HepG2 (cell line): ENCODE data around the gene CDC42SE1. TPM values are rescaled to one million over a fixed set of nuclear protein-coding genes. Genes with fewer than 3 reads are reported as not detected.

Source experiments
- ATAC-seq: fragments of 200-7000 bp; cut with Tn5 transposase; 3 replicates; pipeline ENCODE4 v1.9.1; 2020; ENCODE audit warnings: mild to moderate bottlenecking, moderate library complexity
- BruUV-seq: library from RNA; stranded (reverse); fragments of 400-500 nt; replicated peaks from 2 replicates; lab custom pipeline; 2021; lab: Mats Ljungman, UMichigan
- CTCF ChIA-PET: fragments of 300-600 bp; formaldehyde crosslinking; extraction: SDS; loops from one replicate; lab custom pipeline; 2021; ENCODE audit warnings: low total read pairs, inconsistent platforms, low intra/inter-chr PET ratio; lab: Yijun Ruan, JAX
- POLR2A ChIA-PET: fragments of 350-600 bp; sonication (Branson Sonifier 250); formaldehyde crosslinking; loops from one replicate; lab custom pipeline; 2020; ENCODE audit warnings: antibody characterized with exemption, inconsistent platforms; lab: Yijun Ruan, JAX
- DNase-seq: peaks from one replicate; pipeline ENCODE4 v3.0.0-alpha.2; 2015; ENCODE audit warnings: low spot score
- FAIRE-seq: peaks from 3 replicates; lab custom pipeline; 2011; peaks lifted over from hg19 to GRCh38; lab: Jason Lieb, UNC
- H2AFZ ChIP-seq: one replicate; pipeline ENCODE4 v1.6.1; 2011; ENCODE audit warnings: low read length, inconsistent platforms
- H3K27ac ChIP-seq: fragments of 300-600 bp; 3 replicates; pipeline ENCODE4 v1.8.0; 2011; ENCODE audit warnings: mixed run types, mild to moderate bottlenecking, mixed read lengths, low read length, inconsistent platforms; ENCODE audit not compliant: insufficient read depth; ENCODE audit errors: extremely low read length
- H3K27me3 ChIP-seq, 2 experiments: fragments of 200-600 bp in 1 of 2; 2 replicates in 1 of 2; 3 replicates in 1 of 2; pipeline versions ENCODE4 v1.6.0 to v1.8.0; 2011; ENCODE audit warnings: low read length in 2 of 2, mild to moderate bottlenecking in 2 of 2, moderate library complexity in 2 of 2, inconsistent platforms in 1 of 2; ENCODE audit not compliant: insufficient read depth in 2 of 2, control insufficient read depth in 1 of 2
- H3K36me3 ChIP-seq, 2 experiments: fragments of 200-600 bp in 1 of 2; replicated peaks in 1 of 2; 2 replicates in 1 of 2; 3 replicates in 1 of 2; pipeline versions ENCODE4 v1.5.1 to v1.8.0; 2011; ENCODE audit warnings: low read length in 2 of 2, inconsistent platforms in 1 of 2; ENCODE audit not compliant: insufficient read depth in 2 of 2, control insufficient read depth in 1 of 2
- H3K4me1 ChIP-seq: 2 replicates; pipeline ENCODE4 v1.5.1; 2012; ENCODE audit warnings: low read length, inconsistent platforms; ENCODE audit not compliant: insufficient read depth
- H3K4me2 ChIP-seq: 2 replicates; pipeline ENCODE4 v1.6.0; 2011; ENCODE audit warnings: low read depth, low read length, inconsistent platforms
- H3K4me3 ChIP-seq, 3 experiments: fragments of 200-600 bp in 1 of 3; sonication (generic), shearing (Covaris generic) in 1 of 3; replicated peaks in 1 of 3; 2 replicates each; pipeline ENCODE4 v1.5.1; 2011 to 2016; ENCODE audit warnings: low read length in 3 of 3, inconsistent platforms in 2 of 3, low read depth in 2 of 3, mild to moderate bottlenecking in 2 of 3, control low read depth in 1 of 3, mixed read lengths in 1 of 3; ENCODE audit not compliant: insufficient read depth in 1 of 3
- H3K79me2 ChIP-seq: one replicate; pipeline ENCODE4 v1.6.1; 2011; ENCODE audit warnings: low read length, inconsistent platforms; ENCODE audit not compliant: insufficient read depth
- H3K9ac ChIP-seq: 2 replicates; pipeline ENCODE4 v1.6.0; 2011; ENCODE audit warnings: mild to moderate bottlenecking, low read depth, low read length, inconsistent platforms; ENCODE audit not compliant: insufficient read depth
- H3K9me3 ChIP-seq: 2 replicates; pipeline ENCODE4 v1.5.1; 2012; ENCODE audit warnings: mild to moderate bottlenecking, low read length
- H4K20me1 ChIP-seq: 2 replicates; pipeline ENCODE4 v1.6.0; 2011; ENCODE audit warnings: inconsistent platforms, mild to moderate bottlenecking, low read length, moderate library complexity; ENCODE audit not compliant: insufficient read depth
- DNMT3B ChIP-seq: conservative IDR thresholded peaks from 2 replicates; pipeline ENCODE4 v1.6.1; 2016; ENCODE audit warnings: missing biosample characterization, control low read depth
- FOSL1 ChIP-seq: sonication (generic); formaldehyde crosslinking; IDR thresholded peaks from 2 replicates; pipeline ENCODE4 v1.9.0; 2021; ENCODE audit warnings: missing genetic modification reagents, borderline replicate concordance
- MATR3 ChIP-seq: sonication (generic); formaldehyde crosslinking; IDR thresholded peaks from 2 replicates; pipeline ENCODE4 v1.4.0; 2020; ENCODE audit warnings: missing genetic modification reagents
- POLR2A ChIP-seq, 2 experiments: IDR thresholded peaks; 2 replicates each; pipeline ENCODE4 v1.6.1; 2011; ENCODE audit warnings: low read depth in 2 of 2, low read length in 2 of 2, mild to moderate bottlenecking in 1 of 2, moderate library complexity in 1 of 2; ENCODE audit not compliant: insufficient read depth in 1 of 2
- POLR2G ChIP-seq: fragments of 200-400 bp; formaldehyde crosslinking; IDR thresholded peaks from 2 replicates; pipeline ENCODE4 v1.6.1; 2018; ENCODE audit warnings: mild to moderate bottlenecking, low read depth, low read length, moderate library complexity
- SMYD3 ChIP-seq: sonication (generic); formaldehyde crosslinking; IDR thresholded peaks from 2 replicates; pipeline ENCODE4 v1.8.1; 2023; ENCODE audit warnings: mild to moderate bottlenecking, missing genetic modification reagents
- SNAI1 ChIP-seq: sonication (generic); formaldehyde crosslinking; IDR thresholded peaks from 2 replicates; pipeline ENCODE4 v1.5.0; 2020; ENCODE audit warnings: mild to moderate bottlenecking, missing genetic modification reagents, borderline replicate concordance
- XRCC5 ChIP-seq: fragments of 200-400 bp; formaldehyde crosslinking; optimal IDR thresholded peaks from 2 replicates; pipeline ENCODE3; 2017; ENCODE audit warnings: mild to moderate bottlenecking, low read length
- ZNF232 ChIP-seq: sonication (generic); formaldehyde crosslinking; IDR thresholded peaks from 2 replicates; pipeline ENCODE4 v1.4.0; 2020; ENCODE audit warnings: missing genetic modification reagents, borderline replicate concordance
- ZNF891 ChIP-seq: sonication (generic); formaldehyde crosslinking; IDR thresholded peaks from 2 replicates; pipeline ENCODE4 v1.5.0; 2020; ENCODE audit warnings: mild to moderate bottlenecking, missing genetic modification reagents
- WGBS: methylation state at CpG from one replicate; pipeline ENCODE4 v1.1.6; 2017; ENCODE audit warnings: low lambda C conversion rate; 5-methylcytosine and 5-hydroxymethylcytosine counted together
- in situ Hi-C: cut with HindIII; loops from 2 replicates; pipeline ENCODE4 v1.10.0; 2017; ENCODE audit warnings: low pct_unique_long_range_greater_than_20kb; ENCODE audit not compliant: extremely low pct_ligation_motif_present
- intact Hi-C: fragments of 100-400 bp; cut with micrococcal nuclease; formaldehyde crosslinking; loops from one replicate; pipeline ENCODE4 v1.10.0; 2022; ENCODE audit not compliant: unreplicated experiment
- polyA plus RNA-seq, 8 experiments: library from polyadenylated mRNA; depleted of rRNA in 3 of 8; stranded (reverse) in 7 of 8; unstranded in 1 of 8; fragments of >200 nt; fragmentation: Illumina TruSeq in 4 of 8; extraction: Trizol in 4 of 8; gene quantifications; 2 replicates each; pipeline versions ENCODE4 v1.2.1 to v1.2.3, GENCODE V29; 2011 to 2016; ENCODE audit warnings: low read depth in 4 of 8, missing spikeins in 1 of 8, mixed read lengths in 1 of 8; ENCODE audit not compliant: insufficient read depth in 1 of 8
- total RNA-seq, 5 experiments: library from RNA; depleted of rRNA; stranded (reverse); fragments of >200 nt; fragmentation: Illumina TruSeq; extraction: Trizol; gene quantifications; 2 replicates each; pipeline ENCODE4 v1.2.3, GENCODE V29; 2016; ENCODE audit warnings: low read depth in 1 of 5
- TF ChIP-seq, protein P1 (sequence below): sonication (generic); formaldehyde crosslinking; IDR thresholded peaks from 2 replicates; pipeline ENCODE4 v1.4.0; 2020; ENCODE audit warnings: missing genetic modification reagents, borderline replicate concordance
- TF ChIP-seq, protein P2 (sequence below): sonication (generic); formaldehyde crosslinking; IDR thresholded peaks from 2 replicates; pipeline ENCODE4 v1.8.1; 2023; ENCODE audit warnings: missing genetic modification reagents, inconsistent platforms, borderline replicate concordance

CDC42SE1 gene
- total and polyA plus RNA-seq, 2 of the 13 experiments (the other 11 are each of a cell fraction or from before 2014, with no cell fraction given) = 17.6 to 17.9 TPM

DNA sequence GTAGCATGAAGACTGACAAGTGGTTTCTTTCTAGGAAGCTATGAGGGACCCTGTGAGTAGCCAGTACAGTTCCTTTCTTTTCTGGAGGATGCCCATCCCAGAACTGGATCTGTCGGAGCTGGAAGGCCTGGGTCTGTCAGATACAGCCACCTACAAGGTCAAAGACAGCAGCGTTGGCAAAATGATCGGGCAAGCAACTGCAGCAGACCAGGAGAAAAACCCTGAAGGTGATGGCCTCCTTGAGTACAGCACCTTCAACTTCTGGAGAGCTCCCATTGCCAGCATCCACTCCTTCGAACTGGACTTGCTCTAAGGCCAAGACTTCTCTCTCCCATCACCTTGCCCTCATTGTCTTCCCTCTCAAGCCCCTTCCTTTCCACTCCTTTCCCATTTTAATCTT, 7.8 kb upstream of the CDC42SE1 start:
- no peak for TF ChIP-seq SMYD3 (CRISPR knock-in tag)
- no peak for TF ChIP-seq XRCC5
- TF ChIP-seq ZNF232 (CRISPR knock-in tag) = no peak
- no peak for TF ChIP-seq MATR3 (CRISPR knock-in tag)
- no peak for TF ChIP-seq DNMT3B (CRISPR knock-in tag)
- no peak for TF ChIP-seq ZNF891 (CRISPR knock-in tag)
- TF ChIP-seq, protein P1, sequence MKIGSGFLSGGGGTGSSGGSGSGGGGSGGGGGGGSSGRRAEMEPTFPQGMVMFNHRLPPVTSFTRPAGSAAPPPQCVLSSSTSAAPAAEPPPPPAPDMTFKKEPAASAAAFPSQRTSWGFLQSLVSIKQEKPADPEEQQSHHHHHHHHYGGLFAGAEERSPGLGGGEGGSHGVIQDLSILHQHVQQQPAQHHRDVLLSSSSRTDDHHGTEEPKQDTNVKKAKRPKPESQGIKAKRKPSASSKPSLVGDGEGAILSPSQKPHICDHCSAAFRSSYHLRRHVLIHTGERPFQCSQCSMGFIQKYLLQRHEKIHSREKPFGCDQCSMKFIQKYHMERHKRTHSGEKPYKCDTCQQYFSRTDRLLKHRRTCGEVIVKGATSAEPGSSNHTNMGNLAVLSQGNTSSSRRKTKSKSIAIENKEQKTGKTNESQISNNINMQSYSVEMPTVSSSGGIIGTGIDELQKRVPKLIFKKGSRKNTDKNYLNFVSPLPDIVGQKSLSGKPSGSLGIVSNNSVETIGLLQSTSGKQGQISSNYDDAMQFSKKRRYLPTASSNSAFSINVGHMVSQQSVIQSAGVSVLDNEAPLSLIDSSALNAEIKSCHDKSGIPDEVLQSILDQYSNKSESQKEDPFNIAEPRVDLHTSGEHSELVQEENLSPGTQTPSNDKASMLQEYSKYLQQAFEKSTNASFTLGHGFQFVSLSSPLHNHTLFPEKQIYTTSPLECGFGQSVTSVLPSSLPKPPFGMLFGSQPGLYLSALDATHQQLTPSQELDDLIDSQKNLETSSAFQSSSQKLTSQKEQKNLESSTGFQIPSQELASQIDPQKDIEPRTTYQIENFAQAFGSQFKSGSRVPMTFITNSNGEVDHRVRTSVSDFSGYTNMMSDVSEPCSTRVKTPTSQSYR (CRISPR knock-in tag) = no peak
- no peak for TF ChIP-seq SNAI1
- no peak for TF ChIP-seq POLR2G
- TF ChIP-seq, protein P2, sequence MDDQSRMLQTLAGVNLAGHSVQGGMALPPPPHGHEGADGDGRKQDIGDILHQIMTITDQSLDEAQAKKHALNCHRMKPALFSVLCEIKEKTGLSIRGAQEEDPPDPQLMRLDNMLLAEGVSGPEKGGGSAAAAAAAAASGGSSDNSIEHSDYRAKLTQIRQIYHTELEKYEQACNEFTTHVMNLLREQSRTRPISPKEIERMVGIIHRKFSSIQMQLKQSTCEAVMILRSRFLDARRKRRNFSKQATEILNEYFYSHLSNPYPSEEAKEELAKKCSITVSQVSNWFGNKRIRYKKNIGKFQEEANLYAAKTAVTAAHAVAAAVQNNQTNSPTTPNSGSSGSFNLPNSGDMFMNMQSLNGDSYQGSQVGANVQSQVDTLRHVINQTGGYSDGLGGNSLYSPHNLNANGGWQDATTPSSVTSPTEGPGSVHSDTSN (CRISPR knock-in tag) = no peak
- no peak for TF ChIP-seq FOSL1 (CRISPR knock-in tag)
- no peak for TF ChIP-seq POLR2A (IDR thresholded peaks at IDR 0.05; ENCODE audit: insufficient read depth in 1 of 2, low read depth in 2 of 2, low read length in 2 of 2)
- TF ChIP-seq, all 625 proteins: peak for 0
- H3K79me2 ChIP-seq = no peaks in the 10 kb centered on the region
- no peak overlapping the region for H2AFZ ChIP-seq
- no peaks in the 10 kb centered on the region for H4K20me1 ChIP-seq
- no peaks in the 10 kb centered on the region for H3K27me3 ChIP-seq
- no peak for FAIRE-seq
- no peak for ATAC-seq
- H3K4me3 ChIP-seq = no peak overlapping the region
- in situ Hi-C loops (no loop called here), intact Hi-C loops (no loop called here)
- H3K36me3 ChIP-seq = no peaks in the 10 kb centered on the region
- no peak overlapping the region for H3K27ac ChIP-seq
- POLR2A ChIA-PET = interaction anchor here (0.7 kb wide), 2 partner anchors 16 to 54 kb away, joined by 4 read pairs; no protein-coding TSS in a partner anchor
- 73% methylated on average over 3 of the region's 4 CpGs for WGBS
- BruUV-seq = no TSS peak
- no peak overlapping the region for H3K4me2 ChIP-seq
- H3K9ac ChIP-seq = no peak overlapping the region
- CTCF ChIA-PET = no interaction called here
- no peaks in the 10 kb centered on the region for H3K9me3 ChIP-seq
- H3K4me1 ChIP-seq = peaks cover 20% of the 10 kb centered on the region
- DNase-seq = no peak
